ENCODE measurements around the gene NCK2.

The NCK2 gene

GRCh38 chr2:105737980-105738657 lies 6.6 kb upstream of the NCK2 start:
- H3K4me1 ChIP-seq (ENCODE audit: control insufficient read depth, insufficient read depth, low read length): peaks cover 15% of the 10 kb centered on the region
- H3K4me3 ChIP-seq (ENCODE audit: low read length): no peak overlapping the region

GRCh38 chr2:105738658-105739241 lies 6.0 kb upstream of the NCK2 start:
- H3K27me3 ChIP-seq (ENCODE audit: control insufficient read depth, insufficient read depth, low read length): peaks cover 6% of the 10 kb centered on the region
- no peak overlapping the region for H3K9ac ChIP-seq (ENCODE audit: low read depth, low read length)
- no peaks in the 10 kb centered on the region for H3K36me3 ChIP-seq (ENCODE audit: insufficient read depth, low read length)
- H3K4me3 ChIP-seq (ENCODE audit: low read length): no peak overlapping the region
- H3K4me1 ChIP-seq (ENCODE audit: control insufficient read depth, insufficient read depth, low read length): peaks cover 15% of the 10 kb centered on the region
- no peak overlapping the region for H3K4me2 ChIP-seq (ENCODE audit: low read length)
- no peaks in the 10 kb centered on the region for H3K9me3 ChIP-seq (replicated peaks; ENCODE audit: low read length)

More at GRCh38 chr2:105737980-105738657, 6.6 kb upstream of the NCK2 start:
- H3K9me3 ChIP-seq (replicated peaks; ENCODE audit: low read length): no peaks in the 10 kb centered on the region
- no peak overlapping the region for H3K9ac ChIP-seq (ENCODE audit: low read depth, low read length)
- H3K27me3 ChIP-seq (ENCODE audit: control insufficient read depth, insufficient read depth, low read length): peaks cover 6% of the 10 kb centered on the region
- H3K36me3 ChIP-seq (ENCODE audit: insufficient read depth, low read length): no peaks in the 10 kb centered on the region
- H3K4me2 ChIP-seq (ENCODE audit: low read length): no peak overlapping the region

GRCh38 chr2:105739426-105739825 lies 5.3 kb upstream of the NCK2 start:
- H3K4me3 ChIP-seq (ENCODE audit: low read length): no peak overlapping the region
- no peak overlapping the region for H3K9ac ChIP-seq (ENCODE audit: low read depth, low read length)
- H3K9me3 ChIP-seq (replicated peaks; ENCODE audit: low read length): no peaks in the 10 kb centered on the region
- no peak overlapping the region for H3K4me2 ChIP-seq (ENCODE audit: low read length)
- peaks cover 19% of the 10 kb centered on the region for H3K4me1 ChIP-seq (ENCODE audit: control insufficient read depth, insufficient read depth, low read length)
- peaks cover 6% of the 10 kb centered on the region for H3K27me3 ChIP-seq (ENCODE audit: control insufficient read depth, insufficient read depth, low read length)
- no peaks in the 10 kb centered on the region for H3K36me3 ChIP-seq (ENCODE audit: insufficient read depth, low read length)

GRCh38 chr2:105739944-105740530 lies 4.7 kb upstream of the NCK2 start:
- peaks cover 6% of the 10 kb centered on the region for H3K27me3 ChIP-seq (ENCODE audit: control insufficient read depth, insufficient read depth, low read length)
- no peak overlapping the region for H3K4me3 ChIP-seq (ENCODE audit: low read length)
- H3K4me1 ChIP-seq (ENCODE audit: control insufficient read depth, insufficient read depth, low read length): peaks cover 13% of the 10 kb centered on the region
- H3K4me2 ChIP-seq (ENCODE audit: low read length): no peak overlapping the region
- H3K36me3 ChIP-seq (ENCODE audit: insufficient read depth, low read length): no peaks in the 10 kb centered on the region
- H3K9me3 ChIP-seq (replicated peaks; ENCODE audit: low read length): no peaks in the 10 kb centered on the region
- no peak overlapping the region for H3K9ac ChIP-seq (ENCODE audit: low read depth, low read length)

- Histone ChIP-seq H3K36me3 (ENCODE audit: insufficient read depth, low read length) (no peaks in the 10 kb centered on the region), H3K9me3 (replicated peaks; ENCODE audit: low read length) (no peaks in the 10 kb centered on the region), H3K4me2 (ENCODE audit: low read length) (no peak overlapping the region), H3K9ac (ENCODE audit: low read depth, low read length) (no peak overlapping the region), H3K4me3 (ENCODE audit: low read length) (no peak overlapping the region), H3K27me3 (ENCODE audit: control insufficient read depth, insufficient read depth, low read length) (peaks cover 6% of the 10 kb centered on the region), H3K4me1 (ENCODE audit: control insufficient read depth, insufficient read depth, low read length) (peaks cover 10% of the 10 kb centered on the region)
These were observed 3.5 kb upstream of the NCK2 start for GRCh38 chr2:105741174-105741573.

GRCh38 chr2:105741617-105742016 lies 3.1 kb upstream of the NCK2 start:
- H3K9me3 ChIP-seq (replicated peaks; ENCODE audit: low read length): no peaks in the 10 kb centered on the region
- peaks cover 14% of the 10 kb centered on the region for H3K4me1 ChIP-seq (ENCODE audit: control insufficient read depth, insufficient read depth, low read length)
- H3K36me3 ChIP-seq (ENCODE audit: insufficient read depth, low read length): no peaks in the 10 kb centered on the region
- H3K9ac ChIP-seq (ENCODE audit: low read depth, low read length): no peak overlapping the region
- H3K4me3 ChIP-seq (ENCODE audit: low read length): no peak overlapping the region
- H3K4me2 ChIP-seq (ENCODE audit: low read length): no peak overlapping the region
- H3K27me3 ChIP-seq (ENCODE audit: control insufficient read depth, insufficient read depth, low read length): peaks cover 6% of the 10 kb centered on the region

- Histone ChIP-seq H3K4me1 (ENCODE audit: control insufficient read depth, insufficient read depth, low read length) (peaks cover 41% of the 10 kb centered on the region), H3K9ac (ENCODE audit: low read depth, low read length) (peak overlapping the region; percentile 86), H3K9me3 (replicated peaks; ENCODE audit: low read length) (no peaks in the 10 kb centered on the region), H3K4me3 (ENCODE audit: low read length) (peak overlapping the region; percentile 84), H3K36me3 (ENCODE audit: insufficient read depth, low read length) (no peaks in the 10 kb centered on the region), H3K27me3 (ENCODE audit: control insufficient read depth, insufficient read depth, low read length) (peaks cover 6% of the 10 kb centered on the region), H3K4me2 (ENCODE audit: low read length) (peak overlapping the region; percentile 64)
These were observed 412 bp upstream of the NCK2 start for GRCh38 chr2:105744091-105744908.

GRCh38 chr2:105746177-105747080 lies 1.7 kb downstream of the NCK2 start:
- Histone ChIP-seq H3K9me3 (replicated peaks; ENCODE audit: low read length) (no peaks in the 10 kb centered on the region), H3K4me2 (ENCODE audit: low read length) (peak overlapping the region; percentile 84), H3K4me1 (ENCODE audit: control insufficient read depth, insufficient read depth, low read length) (peaks cover 51% of the 10 kb centered on the region), H3K9ac (ENCODE audit: low read depth, low read length) (peak overlapping the region; percentile 86), H3K4me3 (ENCODE audit: low read length) (peak overlapping the region; percentile 84), H3K36me3 (ENCODE audit: insufficient read depth, low read length) (no peaks in the 10 kb centered on the region), H3K27me3 (ENCODE audit: control insufficient read depth, insufficient read depth, low read length) (no peaks in the 10 kb centered on the region)

- Histone ChIP-seq H3K4me2 (ENCODE audit: low read length) (peak overlapping the region; percentile 84), H3K36me3 (ENCODE audit: insufficient read depth, low read length) (no peaks in the 10 kb centered on the region), H3K4me3 (ENCODE audit: low read length) (no peak overlapping the region), H3K9me3 (replicated peaks; ENCODE audit: low read length) (no peaks in the 10 kb centered on the region), H3K4me1 (ENCODE audit: control insufficient read depth, insufficient read depth, low read length) (peaks cover 52% of the 10 kb centered on the region), H3K9ac (ENCODE audit: low read depth, low read length) (no peak overlapping the region), H3K27me3 (ENCODE audit: control insufficient read depth, insufficient read depth, low read length) (no peaks in the 10 kb centered on the region)
These were observed 2.7 kb downstream of the NCK2 start for GRCh38 chr2:105747254-105747894.

- H3K4me3 ChIP-seq (ENCODE audit: low read length): no peak overlapping the region
- H3K4me1 ChIP-seq (ENCODE audit: control insufficient read depth, insufficient read depth, low read length): peaks cover 57% of the 10 kb centered on the region
- H3K36me3 ChIP-seq (ENCODE audit: insufficient read depth, low read length): no peaks in the 10 kb centered on the region
- H3K9me3 ChIP-seq (replicated peaks; ENCODE audit: low read length): no peaks in the 10 kb centered on the region
- no peak overlapping the region for H3K9ac ChIP-seq (ENCODE audit: low read depth, low read length)
- H3K4me2 ChIP-seq (ENCODE audit: low read length): peak overlapping the region; percentile 84
- H3K27me3 ChIP-seq (ENCODE audit: control insufficient read depth, insufficient read depth, low read length): no peaks in the 10 kb centered on the region
These were observed 3.3 kb downstream of the NCK2 start for GRCh38 chr2:105747991-105748390.

All from skeletal muscle satellite cell (primary cell).